DOHH2 (cell line): ENCODE results near the gene DDX28.

ENCODE experiments used
- CTCF ChIP-seq: fragments of 200-600 bp; sonication (generic); IDR thresholded peaks from one replicate; pipeline ENCODE4 v1.5.1; 2014; ENCODE audit warnings: antibody characterized with exemption, mild to moderate bottlenecking, low read depth, low read length; ENCODE audit not compliant: poor library complexity, severe bottlenecking
- EZH2phosphoT487 ChIP-seq: fragments of 200-600 bp; sonication (generic); IDR thresholded peaks from 2 replicates; pipeline ENCODE4 v1.6.1; 2017; ENCODE audit warnings: borderline replicate concordance, mild to moderate bottlenecking, antibody characterized with exemption, low read length, moderate library complexity, mixed read lengths

- no peak for TF ChIP-seq CTCF
- TF ChIP-seq EZH2phosphoT487 = no peak
Observed at GRCh38 chr16:67996666-67997065, 26.4 kb downstream of the DDX28 start.
